HepG2 (cell line): Measurements from ENCODE around the gene USP36.

Experiments
- NR3C1 ChIP-seq: sonication (generic); formaldehyde crosslinking; IDR thresholded peaks from 2 replicates; pipeline ENCODE4 v1.4.0; 2020; ENCODE audit warnings: missing genetic modification reagents
- TF ChIP-seq, protein P1 (sequence below): sonication (generic); formaldehyde crosslinking; IDR thresholded peaks from 2 replicates; pipeline ENCODE4 v1.5.0; 2020; ENCODE audit warnings: mild to moderate bottlenecking, missing genetic modification reagents, moderate library complexity

GRCh38 chr17:78793968-78794367, 46.6 kb downstream of the USP36 start:
- TF ChIP-seq, protein P1, sequence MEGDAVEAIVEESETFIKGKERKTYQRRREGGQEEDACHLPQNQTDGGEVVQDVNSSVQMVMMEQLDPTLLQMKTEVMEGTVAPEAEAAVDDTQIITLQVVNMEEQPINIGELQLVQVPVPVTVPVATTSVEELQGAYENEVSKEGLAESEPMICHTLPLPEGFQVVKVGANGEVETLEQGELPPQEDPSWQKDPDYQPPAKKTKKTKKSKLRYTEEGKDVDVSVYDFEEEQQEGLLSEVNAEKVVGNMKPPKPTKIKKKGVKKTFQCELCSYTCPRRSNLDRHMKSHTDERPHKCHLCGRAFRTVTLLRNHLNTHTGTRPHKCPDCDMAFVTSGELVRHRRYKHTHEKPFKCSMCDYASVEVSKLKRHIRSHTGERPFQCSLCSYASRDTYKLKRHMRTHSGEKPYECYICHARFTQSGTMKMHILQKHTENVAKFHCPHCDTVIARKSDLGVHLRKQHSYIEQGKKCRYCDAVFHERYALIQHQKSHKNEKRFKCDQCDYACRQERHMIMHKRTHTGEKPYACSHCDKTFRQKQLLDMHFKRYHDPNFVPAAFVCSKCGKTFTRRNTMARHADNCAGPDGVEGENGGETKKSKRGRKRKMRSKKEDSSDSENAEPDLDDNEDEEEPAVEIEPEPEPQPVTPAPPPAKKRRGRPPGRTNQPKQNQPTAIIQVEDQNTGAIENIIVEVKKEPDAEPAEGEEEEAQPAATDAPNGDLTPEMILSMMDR (CRISPR knock-in tag): no peak
- TF ChIP-seq NR3C1: no peak
